DND-41 (cell line): Measurements from ENCODE around the gene ZNF791.
"Not testable (repeated sequence)": the region's sequence is repeated elsewhere in the genome, so short reads cannot be mapped to it uniquely, and the experiment has no call there.

ENCODE experiments used
- ATAC-seq: fragments of 200-7000 bp; cut with Tn5 transposase; 3 replicates; pipeline ENCODE4 v1.9.1; 2021; ENCODE audit warnings: low read depth; ENCODE audit not compliant: insufficient read depth
- DNase-seq: peaks from one replicate; pipeline ENCODE4 v3.0.0-alpha.2; 2020
- H2AFZ ChIP-seq: 2 replicates; pipeline ENCODE4 v1.6.0; 2012; ENCODE audit warnings: low read depth, low read length
- H3K27ac ChIP-seq: 2 replicates; pipeline ENCODE4 v1.5.1; 2012; ENCODE audit warnings: low read length, inconsistent platforms
- H3K27me3 ChIP-seq: fragments of 200-600 bp; sonication (generic); 2 replicates; pipeline ENCODE4 v1.6.0; 2012; ENCODE audit warnings: low read length, mild to moderate bottlenecking, inconsistent platforms; ENCODE audit not compliant: insufficient read depth, poor library complexity
- H3K36me3 ChIP-seq: 2 replicates; pipeline ENCODE4 v1.5.1; 2012; ENCODE audit warnings: low read length, inconsistent platforms; ENCODE audit not compliant: insufficient read depth
- H3K4me1 ChIP-seq: 2 replicates; pipeline ENCODE4 v1.5.1; 2012; ENCODE audit warnings: mild to moderate bottlenecking, low read length; ENCODE audit not compliant: insufficient read depth
- H3K4me2 ChIP-seq: 2 replicates; pipeline ENCODE4 v1.6.0; 2012; ENCODE audit warnings: mild to moderate bottlenecking, moderate library complexity, low read length, inconsistent platforms; ENCODE audit not compliant: insufficient read depth
- H3K4me3 ChIP-seq, 2 experiments: fragments of 200-600 bp in 1 of 2; shearing (Covaris generic) in 1 of 2; 2 replicates each; pipeline ENCODE4 v1.5.1; 2012 to 2016; ENCODE audit warnings: inconsistent platforms in 2 of 2, low read length in 2 of 2, mild to moderate bottlenecking in 2 of 2, low read depth in 1 of 2, moderate library complexity in 1 of 2
- H3K79me2 ChIP-seq: 2 replicates; pipeline ENCODE4 v1.6.0; 2012; ENCODE audit warnings: low read length, inconsistent platforms; ENCODE audit not compliant: insufficient read depth
- H3K9ac ChIP-seq: 2 replicates; pipeline ENCODE4 v1.6.0; 2012; ENCODE audit warnings: low read depth, mild to moderate bottlenecking, inconsistent platforms, low read length, moderate library complexity
- H3K9me3 ChIP-seq: 2 replicates; pipeline ENCODE4 v1.5.1; 2012; ENCODE audit warnings: low read length, moderate library complexity, mild to moderate bottlenecking, inconsistent platforms; ENCODE audit not compliant: insufficient read depth, severe bottlenecking
- H4K20me1 ChIP-seq: 2 replicates; pipeline ENCODE4 v1.6.0; 2012; ENCODE audit warnings: low read length; ENCODE audit not compliant: insufficient read depth
- CTCF ChIP-seq: IDR thresholded peaks from 2 replicates; pipeline ENCODE4 v1.5.1; 2012; ENCODE audit warnings: borderline replicate concordance, low read length, moderate library complexity, mild to moderate bottlenecking; ENCODE audit not compliant: poor library complexity, severe bottlenecking; ENCODE audit errors: extremely low read depth
- EZH2 ChIP-seq: IDR thresholded peaks from 3 replicates; pipeline ENCODE4 v1.6.1; 2012; ENCODE audit warnings: borderline replicate concordance, low read depth, mild to moderate bottlenecking, moderate library complexity, low read length, inconsistent platforms; ENCODE audit not compliant: severe bottlenecking

Gene ZNF791

GRCh38 chr19:12642506-12642905 lies 31.8 kb downstream of the ZNF791 start:
- peaks cover 12% of the 10 kb centered on the region for H3K4me1 ChIP-seq
- H3K36me3 ChIP-seq, result no peaks in the 10 kb centered on the region
- H3K9me3 ChIP-seq, result no peaks in the 10 kb centered on the region
- ATAC-seq (no peak), DNase-seq (no peak)
- no peaks in the 10 kb centered on the region for H3K79me2 ChIP-seq
- no peaks in the 10 kb centered on the region for H4K20me1 ChIP-seq
- no peak overlapping the region for H3K4me3 ChIP-seq
- TF ChIP-seq CTCF (no peak), EZH2 (no peak)
- no peak overlapping the region for H2AFZ ChIP-seq
- no peak overlapping the region for H3K9ac ChIP-seq
- no peak overlapping the region for H3K4me2 ChIP-seq
- H3K27me3 ChIP-seq, result no peaks in the 10 kb centered on the region
- H3K27ac ChIP-seq, result no peak overlapping the region

- ATAC-seq, H3K27ac ChIP-seq, H3K9me3 ChIP-seq, H3K4me3 ChIP-seq, H3K9ac ChIP-seq, H3K79me2 ChIP-seq, DNase-seq, H3K27me3 ChIP-seq, H4K20me1 ChIP-seq, H3K4me2 ChIP-seq, H3K36me3 ChIP-seq, H2AFZ ChIP-seq: not testable (repeated sequence)
- H3K4me1 ChIP-seq, result peaks cover 12% of the 10 kb centered on the region
These were observed 33.0 kb downstream of the ZNF791 start for GRCh38 chr19:12643716-12644115.

- DNase-seq, result no peak
- no peak overlapping the region for H3K9ac ChIP-seq
- no peaks in the 10 kb centered on the region for H4K20me1 ChIP-seq
- TF ChIP-seq EZH2, result no peak
- no peak for TF ChIP-seq CTCF
- no peaks in the 10 kb centered on the region for H3K9me3 ChIP-seq
- H3K27me3 ChIP-seq, result no peaks in the 10 kb centered on the region
- H3K4me2 ChIP-seq, result no peak overlapping the region
- no peak overlapping the region for H3K27ac ChIP-seq
- no peaks in the 10 kb centered on the region for H3K36me3 ChIP-seq
- no peak overlapping the region for H3K4me3 ChIP-seq
- no peaks in the 10 kb centered on the region for H3K4me1 ChIP-seq
- ATAC-seq, result no peak
- H3K79me2 ChIP-seq, result no peaks in the 10 kb centered on the region
- no peak overlapping the region for H2AFZ ChIP-seq
These were observed 35.8 kb downstream of the ZNF791 start for GRCh38 chr19:12646551-12646950.

GRCh38 chr19:12647047-12647446 lies 36.3 kb downstream of the ZNF791 start:
- H3K27me3 ChIP-seq, result no peaks in the 10 kb centered on the region
- H3K27ac ChIP-seq, result no peak overlapping the region
- H3K4me3 ChIP-seq, result no peak overlapping the region
- no peaks in the 10 kb centered on the region for H3K9me3 ChIP-seq
- no peak overlapping the region for H2AFZ ChIP-seq
- no peaks in the 10 kb centered on the region for H3K4me1 ChIP-seq
- no peak overlapping the region for H3K4me2 ChIP-seq
- H3K36me3 ChIP-seq, result no peaks in the 10 kb centered on the region
- H3K9ac ChIP-seq, result no peak overlapping the region
- H4K20me1 ChIP-seq, result no peaks in the 10 kb centered on the region
- ATAC-seq, result no peak
- H3K79me2 ChIP-seq, result no peaks in the 10 kb centered on the region
- DNase-seq, result no peak
- TF ChIP-seq EZH2 (no peak), CTCF (no peak)
